Measurements from ENCODE around the gene FOXL2. TPM values are rescaled to one million over a fixed set of nuclear protein-coding genes. Genes with fewer than 3 reads are reported as not detected.
A peak's percentile ranks its signal among the peaks of the same experiment; 100 is the strongest.
"Not testable (repeated sequence)": the region's sequence is repeated elsewhere in the genome, so short reads cannot be mapped to it uniquely, and the experiment has no call there.

Gene FOXL2
- total RNA-seq, 1 experiment from 2014 or later, result not detected

DNA sequence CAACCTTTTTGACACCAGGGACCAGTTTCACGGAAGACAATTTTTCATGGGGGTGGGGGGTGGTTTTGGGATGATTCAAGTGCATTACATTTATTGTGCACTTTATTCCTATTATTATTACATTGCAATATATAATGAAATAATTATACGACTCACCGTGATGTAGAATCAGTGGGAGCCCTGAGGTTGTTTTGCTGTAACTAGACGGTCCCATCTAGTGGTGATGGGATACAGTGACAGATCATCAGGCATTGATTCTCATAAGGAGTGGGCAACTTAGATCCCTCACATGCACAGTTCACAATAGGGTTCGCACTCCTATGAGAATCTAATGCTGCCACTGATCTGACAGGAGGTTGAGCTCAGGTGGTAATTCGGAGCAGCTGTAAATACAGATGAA, 24.5 kb downstream of the FOXL2 start:
- ChIA-PET CTCF (interaction anchor here (0.5 to 3.3 kb wide), 9 partner anchors 7 to 390 kb away, joined by 3 to 22 read pairs (median 7); partner anchors contain the start of gene CEP70), POLR2A (ENCODE audit: unreplicated experiment) (interaction anchor here (0.6 to 1.0 kb wide), 2 partner anchors 391 to 735 kb away, joined by 3 to 4 read pairs; no protein-coding TSS in a partner anchor)
- H3K79me2 ChIP-seq (ENCODE audit: low read depth); H3K4me3 ChIP-seq; H3K36me3 ChIP-seq (ENCODE audit: low read depth); BruUV-seq (replicated peaks); H3K27me3 ChIP-seq (ENCODE audit: insufficient read depth, low read depth); H4K20me1 ChIP-seq (ENCODE audit: insufficient read depth); H3K9me3 ChIP-seq (ENCODE audit: insufficient read depth, low read depth); DNase-seq; H3K9me2 ChIP-seq (ENCODE audit: insufficient read depth); H2AFZ ChIP-seq: not testable (repeated sequence)
- H3K4me2 ChIP-seq, result peak overlapping the region; percentile 72
- peaks cover 30% of the 10 kb centered on the region for H3K4me1 ChIP-seq (replicated peaks; ENCODE audit: insufficient read depth)
- H3F3A ChIP-seq (ENCODE audit: insufficient read depth, low read depth), result peaks cover 22% of the 10 kb centered on the region
- TF ChIP-seq, protein P1, sequence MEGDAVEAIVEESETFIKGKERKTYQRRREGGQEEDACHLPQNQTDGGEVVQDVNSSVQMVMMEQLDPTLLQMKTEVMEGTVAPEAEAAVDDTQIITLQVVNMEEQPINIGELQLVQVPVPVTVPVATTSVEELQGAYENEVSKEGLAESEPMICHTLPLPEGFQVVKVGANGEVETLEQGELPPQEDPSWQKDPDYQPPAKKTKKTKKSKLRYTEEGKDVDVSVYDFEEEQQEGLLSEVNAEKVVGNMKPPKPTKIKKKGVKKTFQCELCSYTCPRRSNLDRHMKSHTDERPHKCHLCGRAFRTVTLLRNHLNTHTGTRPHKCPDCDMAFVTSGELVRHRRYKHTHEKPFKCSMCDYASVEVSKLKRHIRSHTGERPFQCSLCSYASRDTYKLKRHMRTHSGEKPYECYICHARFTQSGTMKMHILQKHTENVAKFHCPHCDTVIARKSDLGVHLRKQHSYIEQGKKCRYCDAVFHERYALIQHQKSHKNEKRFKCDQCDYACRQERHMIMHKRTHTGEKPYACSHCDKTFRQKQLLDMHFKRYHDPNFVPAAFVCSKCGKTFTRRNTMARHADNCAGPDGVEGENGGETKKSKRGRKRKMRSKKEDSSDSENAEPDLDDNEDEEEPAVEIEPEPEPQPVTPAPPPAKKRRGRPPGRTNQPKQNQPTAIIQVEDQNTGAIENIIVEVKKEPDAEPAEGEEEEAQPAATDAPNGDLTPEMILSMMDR (conservative IDR thresholded peaks at IDR 0.05), result peak; percentile 34; the same call in 1 of the 2 replicates
- peak overlapping the region; percentile 66 for H3K27ac ChIP-seq
- intact Hi-C loops (cut with micrococcal nuclease; ENCODE audit: unreplicated experiment), result loop anchor here (1.0 to 5.0 kb wide), 5 partner anchors 328 to 855 kb away; partner anchors contain the start of genes ARMC8, CEP70 and MRPS22

DNA sequence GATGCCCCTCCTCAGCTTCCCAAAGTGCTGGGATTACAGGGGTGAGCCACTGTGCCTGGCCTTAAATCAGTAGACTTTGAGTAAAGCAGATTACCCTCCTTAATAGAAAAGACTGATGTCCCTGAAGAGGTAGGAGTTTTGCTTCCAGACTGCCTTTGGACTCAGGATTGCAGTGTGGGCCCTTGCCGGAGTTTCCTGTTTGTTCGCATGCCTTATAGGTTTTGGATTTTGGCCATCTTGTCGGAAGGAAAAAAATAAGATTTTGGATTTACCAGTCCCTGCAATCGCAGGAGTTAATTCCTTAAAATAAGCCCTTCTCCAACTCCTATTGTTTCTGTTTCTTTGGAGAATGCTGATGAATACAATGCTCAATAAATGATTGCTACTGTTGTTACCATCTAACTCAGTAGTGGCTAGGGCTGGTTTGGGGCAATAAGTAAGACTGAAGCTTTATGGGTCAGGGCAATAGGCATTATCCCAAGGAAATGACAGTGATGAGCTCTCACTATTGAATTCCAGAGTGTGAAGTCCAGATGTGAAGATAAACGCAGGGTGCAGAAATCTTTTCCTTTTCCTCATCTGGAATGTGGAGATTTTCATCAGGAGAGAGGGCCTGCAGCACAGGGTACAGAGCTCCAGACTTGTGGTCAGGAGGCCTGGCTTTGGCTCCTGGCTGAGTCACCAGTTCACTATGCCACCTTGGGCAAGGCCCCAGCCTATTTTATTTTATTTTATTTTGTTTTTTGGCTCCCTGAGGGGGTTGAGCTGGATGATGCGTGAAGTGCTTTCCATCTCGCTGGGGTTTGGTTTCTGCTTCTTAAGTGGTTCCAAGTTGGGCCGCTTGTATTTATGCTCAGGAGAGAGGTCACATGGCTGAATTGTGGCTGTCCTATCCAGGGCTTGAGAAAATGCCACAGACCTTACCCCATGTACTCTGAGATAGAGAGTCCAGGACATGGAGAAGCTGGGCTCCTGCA, 25.3 kb downstream of the FOXL2 start:
- peak overlapping the region; percentile 72 for H3K4me2 ChIP-seq
- 0 out of 2 replicates have a peak overlapping the region, but pooled peaks have one; percentile 22 for H3K4me3 ChIP-seq
- H3K9me2 ChIP-seq (ENCODE audit: insufficient read depth), result no peaks in the 10 kb centered on the region
- BruUV-seq (replicated peaks), result no TSS peak
- peaks cover 38% of the 10 kb centered on the region for H3K4me1 ChIP-seq (replicated peaks; ENCODE audit: insufficient read depth)
- H2AFZ ChIP-seq, result no peak overlapping the region; the same call in 1 of the 2 replicates
- H3K27me3 ChIP-seq (ENCODE audit: insufficient read depth, low read depth), result no peaks in the 10 kb centered on the region
- H3K9me3 ChIP-seq (ENCODE audit: insufficient read depth, low read depth), result no peaks in the 10 kb centered on the region
- ChIA-PET POLR2A (ENCODE audit: unreplicated experiment) (interaction anchor here (0.6 to 1.0 kb wide), 7 partner anchors 190 to 1938 kb away, joined by 3 to 5 read pairs (median 4); partner anchors contain the start of gene CEP70), CTCF (interaction anchor here (0.5 to 3.3 kb wide), 11 partner anchors 8 to 735 kb away, joined by 3 to 22 read pairs (median 3); partner anchors contain the start of gene CEP70)
- H4K20me1 ChIP-seq (ENCODE audit: insufficient read depth), result no peaks in the 10 kb centered on the region
- TF ChIP-seq EZH2 (IDR thresholded peaks at IDR 0.05; ENCODE audit: low read depth), result no peak
- TF ChIP-seq, protein P1 (conservative IDR thresholded peaks at IDR 0.05), result no peak
- DNase-seq, result peak; percentile 83 to 84
- H3K36me3 ChIP-seq (ENCODE audit: low read depth), result no peaks in the 10 kb centered on the region
- peaks cover 24% of the 10 kb centered on the region for H3F3A ChIP-seq (ENCODE audit: insufficient read depth, low read depth)
- H3K27ac ChIP-seq, result peak overlapping the region; percentile 66
- intact Hi-C loops (cut with micrococcal nuclease; ENCODE audit: unreplicated experiment), result loop anchor here (1.0 to 5.0 kb wide), 5 partner anchors 327 to 854 kb away; partner anchors contain the start of genes ARMC8, CEP70 and MRPS22
- no peaks in the 10 kb centered on the region for H3K79me2 ChIP-seq (ENCODE audit: low read depth)

DNA sequence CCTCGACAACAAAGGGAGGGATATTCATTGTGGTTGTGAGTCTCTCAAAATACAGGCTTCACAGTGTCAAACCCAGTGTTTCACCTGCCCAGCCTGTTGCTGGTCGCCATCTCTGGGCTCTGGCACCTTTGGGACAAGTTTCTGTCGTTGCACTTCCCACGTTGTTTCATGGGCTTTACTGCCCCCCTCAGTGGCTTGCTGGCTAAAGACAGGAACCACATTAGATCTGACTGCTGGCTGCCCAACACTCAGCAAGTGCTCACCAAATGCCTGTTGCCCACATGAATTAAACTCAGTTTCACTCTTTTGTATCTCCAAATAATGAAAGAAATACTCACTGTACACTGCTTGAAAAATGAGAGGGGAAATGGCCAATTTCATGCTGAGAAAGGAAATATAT, 27.6 kb downstream of the FOXL2 start:
- no TSS peak for BruUV-seq (replicated peaks)
- peaks cover 50% of the 10 kb centered on the region for H3K4me1 ChIP-seq (replicated peaks; ENCODE audit: insufficient read depth)
- no peaks in the 10 kb centered on the region for H3K27me3 ChIP-seq (ENCODE audit: insufficient read depth, low read depth)

More for the DNA sequence above, 27.6 kb downstream of the FOXL2 start:
- intact Hi-C loops (cut with micrococcal nuclease; ENCODE audit: unreplicated experiment), result loop anchor here (5.0 kb wide), 1 partner anchor 442 kb away; no protein-coding TSS in a partner anchor
- no peaks in the 10 kb centered on the region for H3K9me2 ChIP-seq (ENCODE audit: insufficient read depth)
- no peaks in the 10 kb centered on the region for H4K20me1 ChIP-seq (ENCODE audit: insufficient read depth)
- H3K4me2 ChIP-seq, result no peak overlapping the region
- no peak for DNase-seq
- no peaks in the 10 kb centered on the region for H3K9me3 ChIP-seq (ENCODE audit: insufficient read depth, low read depth)
- H3K36me3 ChIP-seq (ENCODE audit: low read depth), result no peaks in the 10 kb centered on the region
- no peaks in the 10 kb centered on the region for H3K79me2 ChIP-seq (ENCODE audit: low read depth)
- TF ChIP-seq EZH2 (IDR thresholded peaks at IDR 0.05; ENCODE audit: low read depth), result no peak
- TF ChIP-seq, protein P1 (conservative IDR thresholded peaks at IDR 0.05), result no peak
- ChIA-PET POLR2A (ENCODE audit: unreplicated experiment) (interaction anchor here (0.6 kb wide), 1 partner anchor 589 kb away, joined by 3 read pairs; no protein-coding TSS in a partner anchor), CTCF (interaction anchor here (0.8 kb wide), 1 partner anchor 325 kb away, joined by 4 read pairs; the partner anchor contains the start of gene CEP70)
- H3K4me3 ChIP-seq, result no peak overlapping the region
- no peak overlapping the region for H2AFZ ChIP-seq
- H3F3A ChIP-seq (ENCODE audit: insufficient read depth, low read depth), result peaks cover 37% of the 10 kb centered on the region
- no peak overlapping the region for H3K27ac ChIP-seq

Measured in PC-9 (cell line).